Nucleus accumbens (tissue), 56 donors: ENCODE measurements around the gene AGRP.

ENCODE experiments used
- DNase-seq, 56 donors: peaks; one replicate each; lab custom pipeline; 2025; lab: John Stamatoyannopoulos, UW

Gene AGRP

GRCh38 chr16:67447508-67448076 is 35.8 kb downstream of the AGRP start:
- DNase-seq: peak in 5 of 56 donors; percentile 9 to 26 (median 14)

- DNase-seq: no peak
These were observed 36.3 kb downstream of the AGRP start for GRCh38 chr16:67446968-67447507.

- no peak for DNase-seq
These were observed 37.1 kb downstream of the AGRP start for GRCh38 chr16:67445913-67446907.

GRCh38 chr16:67445441-67445912 is 37.9 kb downstream of the AGRP start:
- no peak for DNase-seq

GRCh38 chr16:67445126-67445426 is 38.3 kb downstream of the AGRP start:
- no peak for DNase-seq

- DNase-seq: peak in 1 of 56 donors; percentile 17
These were observed 38.9 kb downstream of the AGRP start for GRCh38 chr16:67444259-67445125.

- no peak for DNase-seq
These were observed 40.1 kb downstream of the AGRP start for GRCh38 chr16:67443265-67443664.

- no peak for DNase-seq
These were observed 40.6 kb downstream of the AGRP start for GRCh38 chr16:67442581-67443255.

GRCh38 chr16:67441907-67442306 is 41.4 kb downstream of the AGRP start:
- DNase-seq: no peak

GRCh38 chr16:67441271-67441753 is 42.0 kb downstream of the AGRP start:
- DNase-seq: peak in 18 of 56 donors; percentile 9 to 61 (median 24)

- DNase-seq: no peak
These were observed 44.4 kb downstream of the AGRP start for GRCh38 chr16:67438824-67439393.

- no peak for DNase-seq
These were observed 45.1 kb downstream of the AGRP start for GRCh38 chr16:67438098-67438791.

GRCh38 chr16:67437513-67437912 is 45.8 kb downstream of the AGRP start:
- no peak for DNase-seq

- DNase-seq: no peak
These were observed 46.6 kb downstream of the AGRP start for GRCh38 chr16:67436640-67437193.

- DNase-seq: no peak
These were observed 47.6 kb downstream of the AGRP start for GRCh38 chr16:67435758-67436164.

GRCh38 chr16:67433131-67433719 is 50.1 kb downstream of the AGRP start:
- no peak for DNase-seq
